Tracheal epithelial cell (primary cell): ENCODE measurements around the gene EPRS1. TPM values are rescaled to one million over a fixed set of nuclear protein-coding genes. Genes with fewer than 3 reads are reported as not detected.

Experiments used
- total RNA-seq: library from RNA; depleted of rRNA; stranded (reverse); fragments of >200 nt; gene quantifications from 2 replicates; pipeline ENCODE4 v1.2.1, GENCODE V29; 2014

The EPRS1 gene
- 147 and 155 TPM in 2 replicates for total RNA-seq

GRCh38 chr1:220046052-220046930 is at the start of gene EPRS1:
Gene EPRS1, minus strand, starts transcription at chr1:220046505. Its CDS starts 117 bp downstream, at chr1:220046388.

GRCh38 chr1:220094016-220094911 is 48.0 kb upstream of the EPRS1 start, which contains the start of gene IARS2:
Gene IARS2, plus strand, starts transcription at chr1:220094132. Its CDS starts 85 bp downstream, at chr1:220094217.

GRCh38 chr1:220089650-220090556 is 43.6 kb upstream of the EPRS1 start, which contains the start of gene BPNT1:
Gene BPNT1, minus strand, starts transcription at chr1:220089788. Its CDS starts 9,942 bp downstream, at chr1:220079846.

Other genes with a start within 250 kb of the EPRS1 start
- gene SLC30A10, start 117.9 kb downstream of the EPRS1 start, total RNA-seq: not detected in 2 replicates
- gene BPNT1, start 43.3 kb upstream of the EPRS1 start, total RNA-seq: 14.9 and 21.2 TPM in 2 replicates
- 101 and 114 TPM in 2 replicates for gene IARS2, start 47.6 kb upstream of the EPRS1 start, total RNA-seq
- gene RAB3GAP2, start 225.9 kb upstream of the EPRS1 start, total RNA-seq: 30.1 and 37.6 TPM in 2 replicates